BLaER1 treated with 17β-estradiol and CSF1 and Interleukin-3, amounts not matched to agents 10 nM and 100 nM (cell line): ENCODE data around the gene FGFR3.

Experiments used
- H3K27ac ChIP-seq, 11 experiments: shearing (Covaris generic); formaldehyde crosslinking; 2 replicates each; pipeline ENCODE4 v1.8.1; 2022
- H3K27me3 ChIP-seq, 11 experiments: shearing (Covaris generic); formaldehyde crosslinking; 2 replicates each; pipeline ENCODE4 v1.8.1; 2022
- H3K36me3 ChIP-seq, 11 experiments: shearing (Covaris generic); formaldehyde crosslinking; 2 replicates each; pipeline ENCODE4 v1.8.1; 2022
- H3K4me1 ChIP-seq, 10 experiments: shearing (Covaris generic); formaldehyde crosslinking; 2 replicates each; pipeline ENCODE4 v1.8.1; 2022
- H3K4me2 ChIP-seq, 11 experiments: shearing (Covaris generic); formaldehyde crosslinking; 2 replicates each; pipeline ENCODE4 v1.8.1; 2022
- H3K4me3 ChIP-seq, 10 experiments: shearing (Covaris generic); formaldehyde crosslinking; 2 replicates each; pipeline ENCODE4 v1.8.1; 2022
- H3K9ac ChIP-seq, 11 experiments: shearing (Covaris generic); formaldehyde crosslinking; 2 replicates each; pipeline ENCODE4 v1.8.1; 2022
- H3K9me3 ChIP-seq, 11 experiments: shearing (Covaris generic); formaldehyde crosslinking; replicated peaks in 1 of 11; 2 replicates each; pipeline ENCODE4 v1.8.1; 2022
- H4K20me1 ChIP-seq, 11 experiments: shearing (Covaris generic); formaldehyde crosslinking; 2 replicates each; pipeline ENCODE4 v1.8.1; 2022
- Cebpa-rat ChIP-seq, 11 experiments: shearing (Covaris generic); IDR thresholded peaks; 2 replicates each; pipeline ENCODE4 v1.8.1; 2022

FGFR3 gene

GRCh38 chr4:1809754-1810502, 16.8 kb downstream of the FGFR3 start:
- Histone ChIP-seq H4K20me1 (peaks cover 0 to 92% (median 62%) of the 10 kb centered on the region in 11 experiments; a peak in 20 of 22 replicates), H3K4me1 (peaks cover 0 to 54% (median 44%) of the 10 kb centered on the region in 10 experiments; a peak in 16 of 20 replicates), H3K9ac (peak overlapping the region in 6 of 11 experiments; percentile 6 to 39 (median 32); a peak in 3 of 22 replicates), H3K27ac (0 out of 22 replicates have a peak overlapping the region, but pooled peaks of 1 of the 11 experiments have one; percentile 17), H3K27me3 (no peaks in the 10 kb centered on the region), H3K36me3 (peaks cover 8 to 43% (median 29%) of the 10 kb centered on the region in 11 experiments), H3K4me2 (0 out of 22 replicates have a peak overlapping the region, but pooled peaks of 1 of the 11 experiments have one; percentile 5), H3K4me3 (no peak overlapping the region), H3K9me3 (no peaks in the 10 kb centered on the region)
- TF ChIP-seq Cebpa-rat (IDR thresholded peaks at IDR 0.05) = no peak

- no peak overlapping the region for H3K4me3 ChIP-seq
- peaks cover 17 to 52% (median 38%) of the 10 kb centered on the region in 11 experiments for H3K36me3 ChIP-seq
- no peaks in the 10 kb centered on the region for H3K9me3 ChIP-seq
- H3K4me1 ChIP-seq = peaks cover 0 to 58% (median 46%) of the 10 kb centered on the region in 10 experiments; a peak in 16 of 20 replicates
- no peak for TF ChIP-seq Cebpa-rat (IDR thresholded peaks at IDR 0.05)
- H3K27me3 ChIP-seq = no peaks in the 10 kb centered on the region
- H3K4me2 ChIP-seq = 0 out of 22 replicates have a peak overlapping the region, but pooled peaks of 1 of the 11 experiments have one; percentile 5
- peak overlapping the region in 4 of 11 experiments; percentile 6 to 35 (median 30); a peak in 3 of 22 replicates for H3K9ac ChIP-seq
- peaks cover 0 to 92% (median 71%) of the 10 kb centered on the region in 11 experiments; a peak in 20 of 22 replicates for H4K20me1 ChIP-seq
- 0 out of 22 replicates have a peak overlapping the region, but pooled peaks of 1 of the 11 experiments have one; percentile 17 for H3K27ac ChIP-seq
Observed at GRCh38 chr4:1810765-1811164, 17.7 kb downstream of the FGFR3 start.

- Histone ChIP-seq H3K36me3 (peaks cover 36 to 71% (median 57%) of the 10 kb centered on the region in 11 experiments), H3K4me1 (peaks cover 0 to 42% (median 32%) of the 10 kb centered on the region in 10 experiments; a peak in 16 of 20 replicates), H3K4me3 (no peak overlapping the region), H3K27ac (no peak overlapping the region), H3K9me3 (no peaks in the 10 kb centered on the region), H4K20me1 (peaks cover 0 to 93% (median 76%) of the 10 kb centered on the region in 11 experiments; a peak in 20 of 22 replicates), H3K9ac (0 out of 22 replicates have a peak overlapping the region, but pooled peaks of 1 of the 11 experiments have one; percentile 26), H3K27me3 (no peaks in the 10 kb centered on the region), H3K4me2 (peak overlapping the region in 5 of 11 experiments; percentile 80 to 85 (median 82); a peak in 7 of 22 replicates)
- TF ChIP-seq Cebpa-rat (IDR thresholded peaks at IDR 0.05) = no peak
Observed at GRCh38 chr4:1812720-1813119, 19.6 kb downstream of the FGFR3 start.

GRCh38 chr4:1813231-1813630, 20.1 kb downstream of the FGFR3 start:
- Histone ChIP-seq H3K27me3 (no peaks in the 10 kb centered on the region), H3K9ac (peak overlapping the region in 8 of 11 experiments; percentile 18 to 51 (median 34); a peak in 8 of 22 replicates), H3K9me3 (no peaks in the 10 kb centered on the region), H3K4me3 (no peak overlapping the region), H3K4me1 (peaks cover 0 to 42% (median 32%) of the 10 kb centered on the region in 10 experiments; a peak in 16 of 20 replicates), H3K36me3 (peaks cover 41 to 76% (median 62%) of the 10 kb centered on the region in 11 experiments), H3K4me2 (peak overlapping the region in 9 of 11 experiments; percentile 51 to 85 (median 80); a peak in 17 of 22 replicates), H4K20me1 (peaks cover 0 to 90% (median 76%) of the 10 kb centered on the region in 11 experiments; a peak in 20 of 22 replicates), H3K27ac (peak overlapping the region in 3 of 11 experiments; percentile 4 to 43 (median 21); a peak in 6 of 22 replicates)
- no peak for TF ChIP-seq Cebpa-rat (IDR thresholded peaks at IDR 0.05)

GRCh38 chr4:1813915-1814314, 20.8 kb downstream of the FGFR3 start:
- Histone ChIP-seq H3K4me3 (no peak overlapping the region), H4K20me1 (peaks cover 0 to 83% (median 73%) of the 10 kb centered on the region in 11 experiments; a peak in 20 of 22 replicates), H3K36me3 (peaks cover 48 to 83% (median 69%) of the 10 kb centered on the region in 11 experiments), H3K9me3 (no peaks in the 10 kb centered on the region), H3K4me2 (peak overlapping the region in 9 of 11 experiments; percentile 51 to 85 (median 80); a peak in 18 of 22 replicates), H3K27ac (peak overlapping the region in 4 of 11 experiments; percentile 4 to 45 (median 32); a peak in 6 of 22 replicates), H3K4me1 (peaks cover 0 to 42% (median 32%) of the 10 kb centered on the region in 10 experiments; a peak in 16 of 20 replicates), H3K27me3 (no peaks in the 10 kb centered on the region), H3K9ac (peak overlapping the region in 9 of 11 experiments; percentile 18 to 52 (median 30); a peak in 12 of 22 replicates)
- TF ChIP-seq Cebpa-rat (IDR thresholded peaks at IDR 0.05) = no peak

GRCh38 chr4:1814453-1814852, 21.4 kb downstream of the FGFR3 start:
- TF ChIP-seq Cebpa-rat (IDR thresholded peaks at IDR 0.05) = no peak
- Histone ChIP-seq H3K9me3 (no peaks in the 10 kb centered on the region), H3K4me2 (peak overlapping the region in 9 of 11 experiments; percentile 51 to 85 (median 80); a peak in 18 of 22 replicates), H3K4me3 (no peak overlapping the region), H3K9ac (peak overlapping the region in 8 of 11 experiments; percentile 18 to 52 (median 29); a peak in 12 of 22 replicates), H3K27me3 (no peaks in the 10 kb centered on the region), H4K20me1 (peaks cover 0 to 83% (median 68%) of the 10 kb centered on the region in 11 experiments; a peak in 20 of 22 replicates), H3K27ac (peak overlapping the region in 3 of 11 experiments; percentile 4 to 43 (median 26); a peak in 3 of 22 replicates), H3K36me3 (peaks cover 54 to 88% (median 74%) of the 10 kb centered on the region in 11 experiments), H3K4me1 (peaks cover 0 to 42% (median 32%) of the 10 kb centered on the region in 10 experiments; a peak in 16 of 20 replicates)

- Histone ChIP-seq H4K20me1 (peaks cover 0 to 83% (median 61%) of the 10 kb centered on the region in 11 experiments; a peak in 20 of 22 replicates), H3K4me2 (peak overlapping the region in 9 of 11 experiments; percentile 51 to 85 (median 80); a peak in 15 of 22 replicates), H3K36me3 (peaks cover 62 to 97% (median 83%) of the 10 kb centered on the region in 11 experiments), H3K27me3 (no peaks in the 10 kb centered on the region), H3K27ac (no peak overlapping the region), H3K9me3 (no peaks in the 10 kb centered on the region), H3K4me3 (no peak overlapping the region), H3K4me1 (peaks cover 0 to 37% (median 32%) of the 10 kb centered on the region in 10 experiments; a peak in 16 of 20 replicates), H3K9ac (peak overlapping the region in 8 of 11 experiments; percentile 18 to 52 (median 28); a peak in 7 of 22 replicates)
- TF ChIP-seq Cebpa-rat (IDR thresholded peaks at IDR 0.05) = no peak
Observed at GRCh38 chr4:1815096-1815996, 22.3 kb downstream of the FGFR3 start.
